Measurements from ENCODE around the gene CEACAM7.

Gene CEACAM7

GRCh38 chr19:41652250-41652649 is 35.8 kb downstream of the CEACAM7 start:
- TF ChIP-seq CTCF (conservative IDR thresholded peaks at IDR 0.05; ENCODE audit: low read length) = no peak
- DNase-seq (ENCODE audit: low read depth) = no peak
- no peak overlapping the region for H3K4me3 ChIP-seq (ENCODE audit: low read length)

DNA sequence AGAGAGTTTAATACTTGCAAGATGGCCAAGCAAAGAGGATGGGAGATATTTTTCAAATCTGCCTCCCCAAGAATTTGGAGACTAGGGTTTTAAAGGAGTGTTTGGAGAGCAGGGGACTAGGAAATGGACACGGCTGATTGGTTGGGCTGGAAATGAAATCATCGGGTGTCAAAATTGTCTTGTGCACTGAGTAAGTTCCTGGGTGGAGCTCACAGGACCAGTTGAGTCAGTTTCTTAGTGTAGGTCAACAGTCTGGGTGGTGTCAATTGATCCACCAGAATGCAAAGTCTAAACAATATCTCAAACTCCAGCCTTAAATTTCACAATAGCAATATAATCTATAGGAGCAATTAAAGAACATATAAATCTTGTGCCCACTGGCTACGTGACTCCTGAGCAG is 38.2 kb downstream of the CEACAM7 start:
- no peak for TF ChIP-seq CTCF (conservative IDR thresholded peaks at IDR 0.05; ENCODE audit: low read length)
- no peak for DNase-seq (ENCODE audit: low read depth)
- H3K4me3 ChIP-seq (ENCODE audit: low read length) = no peak overlapping the region

DNA sequence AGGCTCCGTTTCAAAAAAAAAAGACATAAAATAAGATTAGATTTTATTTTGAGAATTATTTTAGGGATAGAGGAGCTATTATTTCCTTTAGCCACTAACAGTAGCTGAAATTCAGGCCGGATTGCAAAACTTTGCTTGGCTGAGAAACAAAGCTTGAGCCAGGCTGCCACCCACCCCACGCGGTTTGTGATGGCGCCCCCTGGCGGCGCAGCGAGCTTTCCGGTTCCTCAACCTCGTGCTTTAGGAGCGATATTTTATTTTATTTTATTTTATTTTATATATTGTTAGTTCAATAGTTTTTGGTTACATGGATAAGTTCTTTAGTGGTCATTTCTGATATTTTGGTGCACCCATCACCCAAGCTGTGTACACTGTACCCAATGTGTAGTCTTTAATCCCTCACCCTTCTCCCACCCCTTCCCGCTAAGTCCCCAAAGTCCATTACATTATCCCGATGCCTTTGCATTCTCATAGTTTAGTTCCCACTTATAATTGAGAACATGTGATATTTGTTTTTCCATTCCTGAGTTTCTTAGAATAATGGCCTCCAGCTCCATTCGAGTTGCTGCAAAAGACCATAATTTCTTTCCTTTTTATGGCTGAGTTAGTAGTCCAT is 41.4 kb downstream of the CEACAM7 start:
- peak; percentile 4 for DNase-seq (ENCODE audit: low read depth)
- TF ChIP-seq CTCF (conservative IDR thresholded peaks at IDR 0.05; ENCODE audit: low read length) = peak; percentile 24
- H3K4me3 ChIP-seq (ENCODE audit: low read length) = no peak overlapping the region

DNA sequence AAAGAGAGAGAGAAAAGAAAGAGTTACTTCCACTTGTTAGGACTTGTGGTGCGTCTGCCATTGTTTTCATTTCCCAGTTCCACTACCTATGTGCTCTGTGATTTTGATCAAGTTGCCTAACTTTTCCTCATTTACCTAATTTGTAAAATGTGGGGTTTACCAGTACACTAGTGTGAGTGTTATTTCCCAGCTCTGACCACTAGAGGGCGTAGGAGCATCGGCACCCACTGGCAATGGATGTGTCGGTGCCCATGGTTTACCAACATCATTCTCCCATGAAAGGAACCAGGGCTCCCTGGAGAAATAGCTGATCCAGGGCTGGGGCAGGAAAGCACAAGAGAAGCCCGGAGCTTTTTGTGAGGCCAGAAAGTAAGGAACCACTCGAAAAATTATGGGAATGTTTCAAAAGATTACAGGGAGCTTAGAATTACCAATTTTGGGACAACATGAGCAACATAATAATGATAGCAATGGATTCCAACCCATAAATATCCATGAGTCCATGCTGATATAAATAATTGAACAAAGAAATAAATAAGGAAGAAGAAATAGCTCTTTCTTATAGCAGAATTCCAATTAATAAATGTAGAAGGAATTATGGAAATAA is 46.1 kb downstream of the CEACAM7 start:
- peak; percentile 94 for TF ChIP-seq CTCF (conservative IDR thresholded peaks at IDR 0.05; ENCODE audit: low read length)
- peak; percentile 49 for DNase-seq (ENCODE audit: low read depth)
- no peak overlapping the region for H3K4me3 ChIP-seq (ENCODE audit: low read length)

DNA sequence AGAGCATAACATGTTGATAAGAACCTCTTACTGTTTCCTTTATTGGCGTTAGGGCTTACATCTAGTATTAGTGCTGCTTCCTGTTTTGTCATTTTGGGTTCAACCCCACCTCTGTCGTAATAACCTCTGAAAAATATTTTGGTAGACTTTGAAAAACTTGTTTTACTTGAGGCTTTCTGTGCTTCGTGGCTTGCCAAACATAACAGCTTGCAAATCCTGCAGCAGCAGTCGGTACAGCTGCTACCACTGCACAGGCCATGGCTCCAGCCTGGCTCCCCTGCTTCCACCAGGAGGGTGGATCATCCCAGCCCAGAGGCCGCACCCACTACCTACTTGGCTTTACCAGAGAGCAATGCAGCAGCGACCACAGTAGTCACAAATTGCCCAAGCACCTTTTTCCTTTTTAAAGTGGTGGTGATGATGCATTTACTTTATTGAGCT is 49.4 kb downstream of the CEACAM7 start:
- H3K4me3 ChIP-seq (ENCODE audit: low read length) = no peak overlapping the region
- DNase-seq (ENCODE audit: low read depth) = no peak
- TF ChIP-seq CTCF (conservative IDR thresholded peaks at IDR 0.05; ENCODE audit: low read length) = no peak

- no peak overlapping the region for H3K4me3 ChIP-seq (ENCODE audit: low read length)
- no peak for DNase-seq (ENCODE audit: low read depth)
- TF ChIP-seq CTCF (conservative IDR thresholded peaks at IDR 0.05; ENCODE audit: low read length) = no peak
Measured at GRCh38 chr19:41637484-41637883, 50.6 kb downstream of the CEACAM7 start.

DNA sequence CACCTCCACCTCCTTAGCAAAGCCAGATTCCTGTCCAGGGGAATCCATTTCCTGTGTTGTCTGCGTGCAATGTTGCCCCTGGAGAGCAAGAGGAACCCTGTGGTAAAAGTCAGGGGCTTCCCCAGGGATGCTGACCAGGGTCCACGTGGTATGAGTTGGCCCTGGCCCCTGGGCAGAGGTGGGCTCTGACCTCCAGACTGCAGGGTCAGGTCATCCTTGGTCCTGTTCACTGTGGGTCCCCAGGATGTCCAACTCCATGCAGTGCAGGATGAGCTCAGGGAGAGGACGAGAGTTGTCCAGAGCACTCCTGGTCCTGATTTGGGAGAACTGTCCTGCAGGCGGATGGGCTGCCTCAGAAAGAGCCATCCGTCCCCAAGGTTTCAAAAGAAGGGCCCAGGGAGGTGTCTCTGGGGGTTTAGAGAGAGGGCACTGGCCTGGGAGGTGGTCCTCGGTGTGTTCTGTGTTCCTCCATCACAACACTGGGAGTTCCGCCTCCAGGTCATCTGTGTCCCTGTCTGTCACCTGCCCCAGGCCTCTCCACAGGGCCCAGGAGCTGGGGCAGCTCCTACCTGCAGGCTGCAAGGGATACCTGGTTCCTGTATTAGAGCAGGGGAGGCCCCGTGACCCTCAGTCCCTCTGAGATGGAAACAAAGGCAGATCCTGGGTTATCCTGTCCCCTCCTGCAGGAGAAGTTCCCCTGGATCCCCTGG is 59.9 kb downstream of the CEACAM7 start:
- no peak for TF ChIP-seq CTCF (conservative IDR thresholded peaks at IDR 0.05; ENCODE audit: low read length)
- DNase-seq (ENCODE audit: low read depth) = no peak
- no peak overlapping the region for H3K4me3 ChIP-seq (ENCODE audit: low read length)
